AML-193 (cell line): ENCODE data around the gene MYO3B.
A peak's percentile ranks its signal among the peaks of the same experiment; 100 is the strongest.
"Not testable (repeated sequence)": the region's sequence is repeated elsewhere in the genome, so short reads cannot be mapped to it uniquely, and the experiment has no call there.

Source experiments
- DNase-seq, 2 experiments: peaks; one replicate each; lab custom pipeline; 2025; lab: John Stamatoyannopoulos, UW

The MYO3B gene

DNA sequence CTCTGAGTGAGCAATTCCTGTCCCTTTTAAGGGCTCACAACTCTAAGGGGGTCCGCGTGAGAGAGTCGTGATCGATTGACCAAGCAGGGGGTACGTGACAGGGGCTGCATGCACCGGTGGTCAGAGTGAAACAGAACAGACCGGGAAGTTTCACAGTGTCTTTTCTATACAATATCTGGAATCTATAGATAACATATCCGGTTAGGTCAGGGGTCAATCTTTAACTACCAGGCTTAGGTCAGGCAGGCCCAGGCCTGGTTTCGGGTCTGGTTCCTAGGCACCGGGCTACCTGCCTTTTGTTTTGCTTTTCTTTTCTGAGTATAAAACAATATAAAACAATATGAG is 35.3 kb downstream of the MYO3B start:
- DNase-seq: not testable (repeated sequence)

DNA sequence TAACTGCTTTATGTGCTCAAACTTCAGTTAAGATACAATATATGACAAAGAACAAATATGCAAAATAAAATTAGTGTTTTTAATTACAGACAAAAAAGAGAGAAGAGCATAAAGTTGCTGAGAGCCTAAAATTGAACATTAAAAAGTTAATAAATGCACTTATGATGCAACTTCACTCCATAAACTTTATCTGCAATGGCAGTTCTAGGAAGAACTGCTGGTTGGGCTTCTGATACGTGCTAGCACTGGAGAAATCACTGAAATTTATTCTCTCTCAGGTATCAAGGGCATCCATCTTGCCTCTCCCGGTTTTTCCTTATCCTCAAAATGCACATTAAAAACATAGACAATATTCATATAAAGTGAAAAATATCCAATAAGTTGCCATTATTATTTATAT is 35.7 kb downstream of the MYO3B start:
- DNase-seq: no peak

DNA sequence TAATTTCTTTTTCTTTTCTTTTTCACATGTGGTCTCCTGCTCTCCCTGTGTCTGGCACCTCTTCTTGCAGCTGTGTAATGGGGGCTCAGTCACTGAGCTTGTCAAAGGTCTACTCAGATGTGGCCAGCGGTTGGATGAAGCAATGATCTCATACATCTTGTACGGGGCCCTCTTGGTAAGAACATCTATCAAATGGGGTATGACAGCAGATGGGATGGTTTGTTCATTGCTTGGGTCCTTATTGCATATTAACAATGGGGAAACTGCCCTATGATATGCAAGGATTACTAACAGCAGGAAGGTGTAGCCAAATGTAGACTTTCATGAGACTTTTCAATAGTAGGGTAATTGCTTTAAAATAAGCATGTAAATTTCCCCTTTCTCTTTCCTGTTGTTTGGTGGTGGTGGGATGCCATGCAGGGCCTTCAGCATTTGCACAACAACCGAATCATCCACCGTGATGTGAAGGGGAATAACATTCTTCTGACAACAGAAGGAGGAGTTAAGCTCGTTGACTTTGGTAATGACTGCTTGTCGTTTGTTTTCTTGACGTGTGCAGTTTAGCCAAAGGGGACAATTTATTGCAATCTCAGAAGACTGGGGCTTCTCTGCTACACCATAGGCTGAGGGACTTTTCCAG is 36.5 kb downstream of the MYO3B start:
- no peak for DNase-seq

DNA sequence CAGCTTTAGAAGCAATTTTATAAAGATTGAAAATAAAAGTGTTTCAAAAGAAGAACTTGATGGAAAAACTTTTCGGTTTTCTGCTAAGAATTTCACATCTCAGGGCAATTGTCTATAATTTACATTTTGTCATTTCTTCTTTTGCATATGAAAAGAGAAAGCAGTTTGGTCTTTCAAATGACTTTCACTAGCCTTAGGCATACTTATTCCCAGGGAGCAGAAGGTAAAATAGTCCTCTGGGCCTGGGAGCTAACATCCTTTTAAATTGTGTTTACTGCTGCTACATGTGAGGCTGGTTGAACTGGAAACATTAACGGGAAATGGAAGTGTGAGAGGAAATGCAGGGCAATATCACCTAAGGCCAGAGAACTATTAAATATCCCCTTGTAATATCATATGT is 37.1 kb downstream of the MYO3B start:
- no peak for DNase-seq

DNA sequence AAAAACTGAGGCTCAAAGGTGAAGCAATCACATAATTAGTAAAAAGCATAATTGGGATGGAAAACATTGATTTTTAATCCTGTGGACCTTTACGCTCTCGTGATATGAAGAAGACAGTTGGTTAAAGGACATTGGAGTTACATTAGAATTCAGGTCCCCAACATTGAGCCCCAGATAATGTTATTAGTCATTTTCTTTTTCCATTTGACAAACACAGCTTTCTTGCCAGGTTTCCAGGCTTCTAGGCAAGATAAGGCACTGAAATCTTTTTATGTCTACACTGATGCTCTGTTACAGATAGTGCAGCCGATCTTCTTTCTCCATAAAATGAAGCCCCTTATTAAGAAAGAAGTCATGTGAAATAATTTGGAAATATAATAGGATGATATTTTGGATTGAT is 38.5 kb downstream of the MYO3B start:
- DNase-seq: no peak

DNA sequence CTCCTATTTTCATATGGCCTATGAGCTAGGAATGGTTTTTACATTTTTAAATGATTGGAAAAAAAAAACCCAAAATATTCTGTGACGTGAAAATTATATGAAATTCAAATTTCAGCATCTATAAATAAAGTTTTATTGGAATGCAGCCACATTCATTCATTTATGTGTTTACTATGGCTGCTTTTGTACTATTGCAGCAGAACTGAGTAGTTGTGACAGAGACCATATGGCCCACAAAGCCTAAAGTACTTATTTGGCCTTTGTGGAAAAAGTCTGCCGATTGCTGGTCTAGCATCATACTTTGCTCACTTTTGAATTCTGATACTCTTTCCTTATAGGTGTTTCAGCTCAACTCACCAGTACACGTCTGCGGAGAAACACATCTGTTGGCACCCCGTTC is 39.0 kb downstream of the MYO3B start:
- no peak for DNase-seq

DNA sequence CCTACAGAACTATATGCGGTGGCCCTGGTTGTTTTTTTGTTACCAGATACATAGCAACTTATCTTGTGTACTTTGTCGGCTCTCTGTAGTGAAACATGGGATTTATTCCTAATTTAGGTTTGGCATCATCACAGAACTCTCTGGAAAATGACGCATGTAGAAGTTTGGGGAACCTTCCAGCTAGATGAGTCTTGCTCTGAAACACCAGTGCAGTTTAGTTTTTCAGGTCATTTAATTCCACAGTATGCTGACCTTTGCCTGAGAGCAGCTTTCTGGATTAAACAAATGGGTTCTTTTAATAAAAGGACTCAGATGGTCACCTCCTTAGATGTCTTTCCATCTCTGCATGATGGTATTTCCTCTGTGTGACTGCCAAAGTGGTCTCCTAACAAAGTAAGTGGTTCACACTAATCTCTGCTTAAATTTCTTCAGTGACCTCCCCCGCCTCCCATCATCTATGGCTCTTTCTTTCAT is 39.9 kb downstream of the MYO3B start:
- no peak for DNase-seq

DNA sequence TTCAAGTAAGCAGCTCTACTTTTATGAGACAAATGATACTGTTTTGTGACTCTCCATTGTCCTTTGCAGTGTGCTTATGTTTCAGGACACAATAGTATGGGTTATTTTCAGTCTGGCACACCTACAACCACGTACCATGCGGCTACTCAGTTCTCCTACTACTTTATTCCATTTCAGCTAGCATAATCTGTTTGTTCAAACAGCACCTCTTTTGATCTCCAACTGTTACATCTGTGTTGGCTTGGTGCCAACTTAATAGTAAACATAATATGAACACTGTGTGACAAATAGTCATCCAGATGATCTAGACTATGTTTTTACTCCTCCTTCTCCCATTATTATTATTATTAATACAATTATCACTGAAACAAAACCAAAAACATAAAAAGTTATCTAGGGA is 40.5 kb downstream of the MYO3B start:
- DNase-seq: no peak

DNA sequence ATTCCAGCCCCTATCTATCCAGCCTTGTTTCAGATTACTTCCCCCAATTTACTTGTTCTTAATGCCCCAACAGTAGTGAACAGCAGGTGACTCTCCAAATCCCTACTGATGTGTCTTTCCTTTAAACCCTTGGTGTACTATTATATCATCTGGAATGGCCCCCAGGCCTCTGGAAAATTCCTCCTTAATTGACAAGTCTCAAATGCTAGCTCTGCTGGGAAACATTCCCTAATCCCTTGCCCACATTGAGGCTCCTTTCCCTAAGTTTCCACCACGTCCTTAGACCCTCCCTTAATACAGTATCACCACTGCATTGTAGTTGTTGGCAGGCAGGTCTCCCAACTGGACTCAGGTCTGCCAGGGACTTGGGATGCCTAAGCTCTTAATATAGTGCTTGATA is 41.0 kb downstream of the MYO3B start:
- DNase-seq: no peak

DNA sequence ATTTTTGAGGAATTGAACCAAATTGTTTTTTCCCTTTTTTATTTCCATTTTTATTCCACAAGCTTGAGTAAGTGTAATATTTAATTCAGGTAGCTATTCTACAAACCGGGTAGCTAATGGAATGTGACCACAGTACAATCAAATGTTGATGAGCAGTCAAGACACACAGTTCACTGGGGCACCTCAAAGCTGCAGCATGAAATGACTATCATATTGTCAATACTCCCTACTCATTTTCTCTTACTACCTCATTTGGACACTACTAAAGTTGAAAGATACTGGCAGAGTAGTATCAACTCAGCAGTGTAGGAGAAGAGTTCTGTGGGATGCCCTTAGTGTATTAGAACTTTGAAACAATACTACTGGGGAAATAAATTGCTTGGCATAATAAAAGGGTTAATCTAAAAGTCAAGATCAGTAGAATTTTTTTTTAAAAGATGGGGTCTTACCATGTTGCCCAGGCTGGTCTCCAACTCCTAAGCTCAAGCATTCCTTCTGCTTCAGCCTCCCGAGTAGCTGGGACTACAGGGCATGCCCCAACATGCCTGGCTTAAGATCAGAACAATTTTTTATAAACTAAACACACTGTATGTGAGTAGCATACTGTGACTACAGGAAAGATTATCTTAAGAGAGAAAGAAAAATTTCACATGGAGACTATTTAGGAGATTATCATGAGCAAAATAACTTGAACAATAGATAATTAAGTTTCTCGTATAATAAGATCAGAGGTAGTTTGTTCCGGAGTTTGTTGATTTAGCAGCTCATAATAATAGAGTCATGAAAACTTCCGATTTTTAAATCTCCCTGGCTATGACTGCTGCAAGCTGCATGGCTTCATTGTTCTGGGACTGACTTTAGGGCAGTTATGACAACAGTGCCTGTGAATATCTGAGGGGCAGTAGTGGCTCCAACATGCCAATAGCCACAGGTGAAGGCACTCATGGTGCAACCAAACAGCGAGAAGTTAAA is 43.7 kb downstream of the MYO3B start:
- DNase-seq: no peak

DNA sequence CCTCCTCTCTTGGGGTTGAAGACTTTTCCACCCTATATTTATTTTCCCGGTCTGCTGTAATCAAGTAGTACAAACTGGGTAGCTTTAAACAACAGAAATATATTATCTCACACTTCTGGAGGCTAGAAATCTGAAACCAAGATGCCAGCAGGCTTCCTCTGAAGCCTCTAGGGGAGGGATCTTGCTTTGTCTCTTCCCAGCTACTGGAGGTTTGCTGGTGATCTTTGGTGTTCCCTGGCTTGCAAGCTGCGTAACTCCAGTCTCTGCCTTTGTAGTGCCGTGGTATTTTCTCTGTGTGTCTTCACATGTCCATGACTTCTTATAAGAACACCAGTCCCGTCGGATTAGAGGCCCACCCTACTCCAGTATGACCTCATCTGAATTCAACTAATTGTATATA is 44.4 kb downstream of the MYO3B start:
- no peak for DNase-seq

DNA sequence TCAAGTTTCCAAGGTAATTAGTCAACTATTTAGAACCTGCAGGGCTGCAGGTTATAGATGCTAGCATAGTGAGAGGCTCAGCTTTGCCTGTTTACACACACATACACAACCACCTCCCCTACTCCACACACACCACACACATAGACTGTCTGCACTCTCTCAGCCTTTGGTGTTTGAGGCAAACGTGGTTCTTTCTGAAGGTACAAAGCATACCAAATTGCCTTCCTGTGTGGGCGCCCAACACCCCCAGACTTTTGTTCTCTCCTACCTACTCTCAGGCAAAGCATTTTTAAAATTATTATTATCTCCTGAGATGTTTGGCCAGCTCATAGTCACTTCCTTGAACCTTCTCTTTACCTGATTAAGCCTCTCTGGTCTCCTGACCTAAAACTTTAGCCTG is 44.9 kb downstream of the MYO3B start:
- no peak for DNase-seq

DNA sequence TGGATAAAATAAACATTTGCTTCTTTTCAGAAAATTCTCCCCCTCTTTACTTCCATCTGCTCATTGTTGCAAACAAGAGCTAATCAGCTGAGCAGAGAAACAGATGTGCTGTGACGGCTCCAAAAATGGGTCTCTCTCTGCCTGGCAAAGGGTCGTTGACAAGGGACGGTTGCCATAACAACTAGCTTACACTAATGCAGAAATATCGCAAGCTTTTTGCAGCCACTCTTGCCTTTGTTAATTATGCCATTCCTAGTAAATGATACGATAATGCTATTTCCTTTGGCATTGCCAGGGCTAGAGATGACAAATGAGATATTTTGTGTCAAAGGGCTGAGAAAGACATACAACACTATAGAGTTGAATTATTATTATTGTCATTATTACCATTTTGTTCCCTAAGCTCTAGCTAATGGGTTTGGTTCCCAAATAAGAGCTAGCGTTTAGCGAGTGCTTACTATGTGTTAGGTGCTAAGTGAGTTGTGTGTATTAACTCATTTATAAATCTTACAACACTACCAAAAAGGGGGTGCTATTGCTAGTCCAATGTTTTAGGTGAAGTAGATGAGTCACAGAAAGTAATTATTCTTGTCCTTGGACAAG is 46.8 kb downstream of the MYO3B start:
- DNase-seq: no peak

DNA sequence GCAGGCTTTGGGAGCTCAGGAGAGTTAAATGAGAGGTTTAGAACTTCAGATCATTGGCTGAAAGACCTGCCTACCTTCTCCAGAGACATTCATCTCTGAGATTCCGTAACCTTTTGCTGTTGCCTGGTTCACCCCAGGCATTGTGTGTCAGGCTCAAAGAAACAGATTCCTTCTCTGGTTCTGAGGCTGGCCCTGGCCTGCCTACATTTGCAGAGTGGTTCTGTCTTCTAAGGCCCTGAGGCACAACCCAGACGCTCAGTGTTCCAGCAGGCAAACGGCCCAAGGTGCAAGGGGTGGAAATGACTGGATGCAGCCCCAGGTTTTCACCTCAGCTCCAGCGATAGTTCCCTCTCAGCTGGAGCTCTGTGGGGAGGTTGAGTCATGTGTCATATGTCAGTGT is 48.3 kb downstream of the MYO3B start:
- DNase-seq: no peak

DNA sequence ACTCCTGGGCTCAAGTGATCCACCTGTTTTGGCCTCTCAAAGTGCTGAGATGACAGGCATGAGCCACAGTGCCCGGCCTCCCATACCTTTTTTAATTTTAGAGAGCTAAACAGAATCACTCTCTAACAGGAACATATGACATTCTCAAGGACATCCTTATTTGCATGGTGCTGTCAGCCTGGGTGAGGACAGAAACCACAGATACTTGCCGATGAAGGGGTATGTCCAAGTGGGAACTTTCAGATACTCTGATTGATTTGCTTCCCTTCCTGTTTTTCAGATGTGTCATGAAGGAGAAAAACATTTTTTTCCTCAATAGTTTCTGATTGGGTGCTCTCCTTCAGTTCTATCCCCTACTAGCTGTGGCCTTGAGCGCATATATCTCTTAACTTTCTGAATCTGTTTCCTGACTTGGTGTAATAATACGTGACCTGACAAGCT is 49.6 kb downstream of the MYO3B start:
- no peak for DNase-seq

DNA sequence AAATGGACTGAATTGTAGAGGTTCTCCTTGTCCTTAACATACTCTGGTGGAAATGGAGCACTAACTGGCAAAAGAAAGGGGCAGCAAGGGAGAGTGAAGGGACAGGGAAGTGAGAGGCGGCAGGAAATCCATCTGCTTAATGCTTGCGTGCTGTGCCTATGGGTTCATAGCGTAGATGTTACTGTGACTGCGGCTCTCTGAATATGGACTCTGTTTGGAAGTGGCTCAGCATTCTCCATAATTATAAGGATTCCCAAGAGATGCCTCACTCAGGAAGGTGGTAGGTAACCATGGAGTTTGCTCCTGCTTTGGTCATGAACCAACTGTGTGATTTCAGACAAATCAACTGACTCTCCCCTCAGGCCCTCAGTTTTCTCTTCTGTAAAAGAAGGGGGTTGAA is 50.0 kb downstream of the MYO3B start:
- no peak for DNase-seq

DNA sequence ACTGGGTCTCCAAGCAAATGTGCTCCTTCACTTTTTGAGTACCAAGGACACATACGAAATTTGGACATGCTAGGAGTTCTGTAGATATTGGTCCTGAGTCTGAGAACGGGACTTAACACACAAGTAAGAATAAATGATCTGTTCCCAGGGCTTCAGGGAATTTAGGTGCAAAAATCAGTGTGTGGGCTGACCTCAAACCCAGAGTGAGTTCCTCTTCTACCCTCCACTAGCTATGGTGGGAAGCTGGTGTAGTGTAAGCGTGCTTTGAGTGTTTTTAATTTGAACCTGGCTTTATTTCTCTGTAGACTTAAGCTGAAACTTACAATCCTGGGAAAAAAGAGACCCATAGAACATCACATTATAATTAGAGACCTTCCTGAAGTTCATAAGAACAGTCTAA is 50.5 kb downstream of the MYO3B start:
- no peak for DNase-seq

DNA sequence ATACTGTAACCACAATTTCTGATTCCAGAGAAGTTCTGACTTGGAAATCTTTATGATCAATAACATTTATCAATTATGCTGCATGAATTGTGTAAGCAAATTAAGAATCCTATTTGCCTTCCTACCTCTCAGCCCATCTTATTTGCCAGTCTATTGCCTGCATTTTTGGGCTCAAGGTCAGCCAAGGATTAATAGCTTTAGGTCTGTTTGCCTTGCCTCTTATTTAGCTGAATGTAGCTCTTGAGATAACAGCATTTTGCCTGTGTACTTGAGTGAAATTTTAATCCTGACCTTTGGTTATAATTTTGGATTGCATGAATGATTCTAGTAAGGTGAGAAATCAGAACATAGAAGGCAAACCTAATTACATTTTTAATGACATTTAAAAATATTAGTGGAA is 51.2 kb downstream of the MYO3B start:
- DNase-seq: no peak

DNA sequence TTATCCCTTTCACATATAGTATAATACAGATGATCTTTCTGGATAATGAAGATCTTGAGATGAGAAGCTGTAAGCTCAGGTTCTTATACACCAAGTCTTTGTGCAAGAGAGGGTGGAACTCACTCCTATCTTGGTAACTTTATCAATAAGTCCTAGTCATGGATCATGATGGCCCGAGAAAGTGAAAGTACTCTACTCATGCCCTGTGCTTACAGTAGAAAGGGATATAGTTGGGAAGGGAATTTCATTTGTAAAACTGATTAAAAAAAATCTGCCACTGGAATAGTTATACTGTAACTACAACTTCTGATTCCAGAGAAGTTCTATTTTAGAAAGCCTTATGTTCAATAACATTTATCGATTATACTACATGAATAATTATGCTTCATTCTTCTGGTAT is 51.8 kb downstream of the MYO3B start:
- DNase-seq: peak in 1 of 2 experiments; percentile 0

DNA sequence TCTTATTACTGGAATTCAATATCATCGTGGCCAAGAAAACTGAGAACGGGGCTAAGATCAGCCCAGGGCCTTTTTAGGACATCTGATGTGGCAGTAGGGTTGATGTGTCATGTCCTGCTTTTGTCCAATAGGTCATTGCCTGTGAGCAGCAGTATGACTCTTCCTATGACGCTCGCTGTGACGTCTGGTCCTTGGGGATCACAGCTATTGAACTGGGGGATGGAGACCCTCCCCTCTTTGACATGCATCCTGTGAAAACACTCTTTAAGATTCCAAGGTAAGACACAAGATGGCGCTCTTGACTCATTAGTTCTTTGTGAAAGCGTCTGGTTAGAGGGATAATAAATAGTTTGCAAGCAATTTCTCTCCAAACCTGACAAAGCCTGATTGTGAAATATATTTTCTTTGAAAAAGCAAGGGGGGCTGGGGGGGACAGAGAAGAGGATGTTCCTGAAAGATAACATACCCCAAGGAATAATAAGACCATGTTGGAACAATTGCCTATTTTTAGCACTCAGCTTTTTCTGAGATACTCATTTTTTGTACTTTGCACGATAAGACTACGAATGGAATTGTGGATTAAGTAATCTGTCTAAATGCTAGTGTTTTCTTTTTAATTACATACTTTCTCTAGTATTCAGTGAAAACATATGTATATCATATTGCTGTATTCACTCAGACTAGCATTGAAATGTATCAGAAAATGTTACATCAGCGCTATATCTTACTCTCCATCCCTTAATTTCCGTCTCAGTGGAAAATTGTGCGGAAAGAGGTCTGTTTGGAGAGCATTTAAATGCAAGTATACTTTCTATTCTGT is 58.1 kb downstream of the MYO3B start:
- peak; percentile 23 to 47 for DNase-seq

DNA sequence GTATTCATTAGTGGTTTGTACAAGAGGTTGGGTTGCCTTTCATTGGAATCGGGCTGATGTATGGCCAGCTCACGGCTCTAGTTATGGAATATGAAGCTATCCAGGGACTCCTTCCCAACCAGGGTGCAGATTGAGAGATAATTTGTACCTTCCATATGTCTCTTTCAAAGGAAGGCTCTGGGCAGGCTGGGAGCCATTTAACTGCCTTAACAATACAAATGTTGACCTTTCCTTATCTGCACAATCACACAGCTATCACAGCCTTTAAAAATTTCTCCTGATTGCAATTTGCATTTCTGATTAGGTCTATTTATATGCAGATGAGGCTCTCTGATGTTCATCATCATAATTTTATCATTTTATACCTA is 58.7 kb downstream of the MYO3B start:
- DNase-seq: no peak

DNA sequence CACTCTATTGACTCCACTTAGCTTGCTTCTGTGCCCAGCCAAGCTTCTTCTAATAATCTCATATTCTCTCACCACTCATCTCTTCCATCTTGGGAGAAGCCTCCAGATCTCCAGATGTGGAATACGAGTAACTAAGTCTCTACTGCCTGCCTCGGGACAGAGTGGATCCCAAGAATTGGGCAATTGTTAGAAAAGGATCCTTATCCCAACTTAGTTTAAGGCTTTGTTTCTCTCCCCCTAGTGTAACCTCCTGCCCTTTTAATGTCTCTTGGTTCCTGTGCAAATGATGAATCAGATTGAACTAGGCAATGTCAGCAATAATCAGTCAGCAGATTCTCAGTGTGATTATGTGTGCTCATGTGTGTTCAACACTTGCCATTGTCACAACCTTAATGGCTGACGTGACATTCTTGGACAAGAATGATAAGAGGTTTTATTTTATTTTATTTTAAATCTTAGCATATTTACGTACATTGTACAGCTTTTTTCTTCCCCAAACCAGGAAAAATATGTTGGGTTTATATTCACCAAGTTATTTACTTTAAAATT is 59.7 kb downstream of the MYO3B start:
- no peak for DNase-seq
